HepG2 (cell line): ENCODE results near the gene IFT122. TPM values are rescaled to one million over a fixed set of nuclear protein-coding genes. Genes with fewer than 3 reads are reported as not detected.

Source experiments
- ATAC-seq: fragments of 200-7000 bp; cut with Tn5 transposase; 3 replicates; pipeline ENCODE4 v1.9.1; 2020; ENCODE audit warnings: mild to moderate bottlenecking, moderate library complexity
- BruUV-seq: library from RNA; stranded (reverse); fragments of 400-500 nt; replicated peaks from 2 replicates; lab custom pipeline; 2021; lab: Mats Ljungman, UMichigan
- CTCF ChIA-PET: fragments of 300-600 bp; formaldehyde crosslinking; extraction: SDS; loops from one replicate; lab custom pipeline; 2021; ENCODE audit warnings: low total read pairs, inconsistent platforms, low intra/inter-chr PET ratio; lab: Yijun Ruan, JAX
- POLR2A ChIA-PET: fragments of 350-600 bp; sonication (Branson Sonifier 250); formaldehyde crosslinking; loops from one replicate; lab custom pipeline; 2020; ENCODE audit warnings: antibody characterized with exemption, inconsistent platforms; lab: Yijun Ruan, JAX
- DNase-seq: peaks from one replicate; pipeline ENCODE4 v3.0.0-alpha.2; 2015; ENCODE audit warnings: low spot score
- FAIRE-seq: peaks from 3 replicates; lab custom pipeline; 2011; peaks lifted over from hg19 to GRCh38; lab: Jason Lieb, UNC
- H2AFZ ChIP-seq: one replicate; pipeline ENCODE4 v1.6.1; 2011; ENCODE audit warnings: low read length, inconsistent platforms
- H3K27ac ChIP-seq: fragments of 300-600 bp; 3 replicates; pipeline ENCODE4 v1.8.0; 2011; ENCODE audit warnings: mixed run types, mild to moderate bottlenecking, mixed read lengths, low read length, inconsistent platforms; ENCODE audit not compliant: insufficient read depth; ENCODE audit errors: extremely low read length
- H3K27me3 ChIP-seq, 2 experiments: fragments of 200-600 bp in 1 of 2; 2 replicates in 1 of 2; 3 replicates in 1 of 2; pipeline versions ENCODE4 v1.6.0 to v1.8.0; 2011; ENCODE audit warnings: low read length in 2 of 2, mild to moderate bottlenecking in 2 of 2, moderate library complexity in 2 of 2, inconsistent platforms in 1 of 2; ENCODE audit not compliant: insufficient read depth in 2 of 2, control insufficient read depth in 1 of 2
- H3K36me3 ChIP-seq, 2 experiments: fragments of 200-600 bp in 1 of 2; replicated peaks in 1 of 2; 2 replicates in 1 of 2; 3 replicates in 1 of 2; pipeline versions ENCODE4 v1.5.1 to v1.8.0; 2011; ENCODE audit warnings: low read length in 2 of 2, inconsistent platforms in 1 of 2; ENCODE audit not compliant: insufficient read depth in 2 of 2, control insufficient read depth in 1 of 2
- H3K4me1 ChIP-seq: 2 replicates; pipeline ENCODE4 v1.5.1; 2012; ENCODE audit warnings: low read length, inconsistent platforms; ENCODE audit not compliant: insufficient read depth
- H3K4me2 ChIP-seq: 2 replicates; pipeline ENCODE4 v1.6.0; 2011; ENCODE audit warnings: low read depth, low read length, inconsistent platforms
- H3K4me3 ChIP-seq, 3 experiments: fragments of 200-600 bp in 1 of 3; sonication (generic), shearing (Covaris generic) in 1 of 3; replicated peaks in 1 of 3; 2 replicates each; pipeline ENCODE4 v1.5.1; 2011 to 2016; ENCODE audit warnings: low read length in 3 of 3, inconsistent platforms in 2 of 3, low read depth in 2 of 3, mild to moderate bottlenecking in 2 of 3, control low read depth in 1 of 3, mixed read lengths in 1 of 3; ENCODE audit not compliant: insufficient read depth in 1 of 3
- H3K79me2 ChIP-seq: one replicate; pipeline ENCODE4 v1.6.1; 2011; ENCODE audit warnings: low read length, inconsistent platforms; ENCODE audit not compliant: insufficient read depth
- H3K9ac ChIP-seq: 2 replicates; pipeline ENCODE4 v1.6.0; 2011; ENCODE audit warnings: mild to moderate bottlenecking, low read depth, low read length, inconsistent platforms; ENCODE audit not compliant: insufficient read depth
- H3K9me3 ChIP-seq: 2 replicates; pipeline ENCODE4 v1.5.1; 2012; ENCODE audit warnings: mild to moderate bottlenecking, low read length
- H4K20me1 ChIP-seq: 2 replicates; pipeline ENCODE4 v1.6.0; 2011; ENCODE audit warnings: inconsistent platforms, mild to moderate bottlenecking, low read length, moderate library complexity; ENCODE audit not compliant: insufficient read depth
- ATF5 ChIP-seq: sonication (generic); formaldehyde crosslinking; IDR thresholded peaks from 2 replicates; pipeline ENCODE4 v1.4.0; 2020; ENCODE audit warnings: mild to moderate bottlenecking, low read depth, missing genetic modification reagents
- IRX3 ChIP-seq: sonication (generic); formaldehyde crosslinking; IDR thresholded peaks from 2 replicates; pipeline ENCODE4 v1.8.1; 2023; ENCODE audit warnings: mild to moderate bottlenecking, low read depth, missing genetic modification reagents, borderline replicate concordance
- ISL2 ChIP-seq: sonication (generic); formaldehyde crosslinking; IDR thresholded peaks from 2 replicates; pipeline ENCODE4 v1.5.0; 2020; ENCODE audit warnings: missing genetic modification reagents
- KLF12 ChIP-seq: sonication (generic); formaldehyde crosslinking; IDR thresholded peaks from 2 replicates; pipeline ENCODE4 v1.4.0; 2020; ENCODE audit warnings: missing genetic modification reagents, borderline replicate concordance
- MZF1 ChIP-seq: sonication (generic); formaldehyde crosslinking; IDR thresholded peaks from 2 replicates; pipeline ENCODE4 v1.8.1; 2023; ENCODE audit warnings: mild to moderate bottlenecking, missing genetic modification reagents, borderline replicate concordance
- ZNF260 ChIP-seq: sonication (generic); formaldehyde crosslinking; IDR thresholded peaks from 2 replicates; pipeline ENCODE4 v1.4.0; 2020; ENCODE audit warnings: missing genetic modification reagents, low read depth, mild to moderate bottlenecking, borderline replicate concordance
- ZNF703 ChIP-seq: sonication (generic); formaldehyde crosslinking; IDR thresholded peaks from 2 replicates; pipeline ENCODE4 v1.5.1; 2020; ENCODE audit warnings: missing genetic modification reagents, mild to moderate bottlenecking, moderate library complexity, borderline replicate concordance
- ZNF75D ChIP-seq: sonication (generic); formaldehyde crosslinking; IDR thresholded peaks from 2 replicates; pipeline ENCODE4 v1.8.1; 2023; ENCODE audit warnings: missing genetic modification reagents, mild to moderate bottlenecking, borderline replicate concordance
- ZNF777 ChIP-seq: sonication (generic); formaldehyde crosslinking; IDR thresholded peaks from 2 replicates; pipeline ENCODE4 v1.4.0; 2020; ENCODE audit warnings: missing genetic modification reagents
- ZSCAN20 ChIP-seq: sonication (generic); formaldehyde crosslinking; IDR thresholded peaks from 2 replicates; pipeline ENCODE4 v1.4.0; 2020; ENCODE audit warnings: missing genetic modification reagents, mild to moderate bottlenecking, borderline replicate concordance
- WGBS: methylation state at CpG from one replicate; pipeline ENCODE4 v1.1.6; 2017; ENCODE audit warnings: low lambda C conversion rate; 5-methylcytosine and 5-hydroxymethylcytosine counted together
- in situ Hi-C: cut with HindIII; loops from 2 replicates; pipeline ENCODE4 v1.10.0; 2017; ENCODE audit warnings: low pct_unique_long_range_greater_than_20kb; ENCODE audit not compliant: extremely low pct_ligation_motif_present
- intact Hi-C: fragments of 100-400 bp; cut with micrococcal nuclease; formaldehyde crosslinking; loops from one replicate; pipeline ENCODE4 v1.10.0; 2022; ENCODE audit not compliant: unreplicated experiment
- polyA plus RNA-seq, 8 experiments: library from polyadenylated mRNA; depleted of rRNA in 3 of 8; stranded (reverse) in 7 of 8; unstranded in 1 of 8; fragments of >200 nt; fragmentation: Illumina TruSeq in 4 of 8; extraction: Trizol in 4 of 8; gene quantifications; 2 replicates each; pipeline versions ENCODE4 v1.2.1 to v1.2.3, GENCODE V29; 2011 to 2016; ENCODE audit warnings: low read depth in 4 of 8, missing spikeins in 1 of 8, mixed read lengths in 1 of 8; ENCODE audit not compliant: insufficient read depth in 1 of 8
- total RNA-seq, 5 experiments: library from RNA; depleted of rRNA; stranded (reverse); fragments of >200 nt; fragmentation: Illumina TruSeq; extraction: Trizol; gene quantifications; 2 replicates each; pipeline ENCODE4 v1.2.3, GENCODE V29; 2016; ENCODE audit warnings: low read depth in 1 of 5
- TF ChIP-seq, protein P1 (sequence below): fragments of 450-650 bp; IDR thresholded peaks from 2 replicates; pipeline ENCODE4 v1.6.1; 2016

The IFT122 gene
- total and polyA plus RNA-seq, 2 of the 13 experiments (the other 11 are each of a cell fraction or from before 2014, with no cell fraction given), result 10.1 to 10.3 TPM

DNA sequence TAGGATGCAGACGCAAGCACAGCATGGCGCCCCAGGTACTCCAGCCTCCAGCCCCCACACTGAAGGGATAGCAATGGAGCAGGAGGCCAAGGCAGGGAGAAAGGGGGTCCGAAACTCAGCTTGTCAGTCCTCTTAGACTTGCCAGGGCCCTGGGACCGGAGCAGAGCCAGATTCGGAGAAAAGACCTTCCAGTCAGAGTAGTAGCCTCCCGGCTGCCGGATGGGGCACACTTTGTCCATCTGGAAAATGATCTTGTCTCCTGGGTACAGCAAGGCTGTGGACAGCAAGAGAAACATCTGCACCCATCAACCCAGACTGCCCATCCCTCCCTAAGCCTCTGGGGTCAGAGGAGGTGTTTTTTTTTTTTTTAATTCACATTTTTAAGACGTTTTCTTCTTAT is 35.9 kb upstream of the IFT122 start:
- no TSS peak for BruUV-seq
- Histone ChIP-seq H3K36me3 (0 out of 5 replicates have a peak, but pooled peaks cover 0 to 2% of the 10 kb centered on the region in 2 experiments), H3K9me3 (no peaks in the 10 kb centered on the region), H3K27me3 (no peaks in the 10 kb centered on the region; a peak in 1 of 5 replicates), H3K27ac (no peak overlapping the region), H2AFZ (no peak overlapping the region), H3K9ac (no peak overlapping the region), H3K4me3 (no peak overlapping the region), H3K79me2 (peaks cover 2% of the 10 kb centered on the region), H3K4me1 (peaks cover 34% of the 10 kb centered on the region), H3K4me2 (no peak overlapping the region), H4K20me1 (no peaks in the 10 kb centered on the region)
- WGBS, result 82% methylated on average over 8 of the region's 8 CpGs
- ChIA-PET POLR2A (no interaction called here), CTCF (no interaction called here)
- ATAC-seq, result no peak
- no peak for FAIRE-seq
- in situ Hi-C loops (no loop called here), intact Hi-C loops (no loop called here)
- no peak for DNase-seq
- TF ChIP-seq ZNF260 (CRISPR knock-in tag), result no peak
- no peak for TF ChIP-seq ZNF703 (CRISPR knock-in tag)
- TF ChIP-seq, protein P1, sequence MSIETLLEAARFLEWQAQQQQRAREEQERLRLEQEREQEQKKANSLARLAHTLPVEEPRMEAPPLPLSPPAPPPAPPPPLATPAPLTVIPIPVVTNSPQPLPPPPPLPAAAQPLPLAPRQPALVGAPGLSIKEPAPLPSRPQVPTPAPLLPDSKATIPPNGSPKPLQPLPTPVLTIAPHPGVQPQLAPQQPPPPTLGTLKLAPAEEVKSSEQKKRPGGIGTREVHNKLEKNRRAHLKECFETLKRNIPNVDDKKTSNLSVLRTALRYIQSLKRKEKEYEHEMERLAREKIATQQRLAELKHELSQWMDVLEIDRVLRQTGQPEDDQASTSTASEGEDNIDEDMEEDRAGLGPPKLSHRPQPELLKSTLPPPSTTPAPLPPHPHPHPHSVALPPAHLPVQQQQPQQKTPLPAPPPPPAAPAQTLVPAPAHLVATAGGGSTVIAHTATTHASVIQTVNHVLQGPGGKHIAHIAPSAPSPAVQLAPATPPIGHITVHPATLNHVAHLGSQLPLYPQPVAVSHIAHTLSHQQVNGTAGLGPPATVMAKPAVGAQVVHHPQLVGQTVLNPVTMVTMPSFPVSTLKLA, result no peak
- no peak for TF ChIP-seq KLF12 (CRISPR knock-in tag)
- TF ChIP-seq ZSCAN20 (CRISPR knock-in tag), result no peak
- no peak for TF ChIP-seq ZNF75D (CRISPR knock-in tag)
- TF ChIP-seq ATF5, result no peak
- TF ChIP-seq ZNF777 (CRISPR knock-in tag), result no peak
- no peak for TF ChIP-seq MZF1 (CRISPR knock-in tag)
- no peak for TF ChIP-seq IRX3 (CRISPR knock-in tag)
- no peak for TF ChIP-seq ISL2 (CRISPR knock-in tag)
